Nephron progenitor cell (in vitro differentiated cells): Measurements from ENCODE around the gene NRIP2.

Source experiments
- DNase-seq: peaks from one replicate; pipeline ENCODE4 v3.0.0; 2021
- H3K27ac Mint-ChIP-seq: 2 replicates; pipeline ENCODE4 v1.8.0; 2021; ENCODE audit warnings: mild to moderate bottlenecking, moderate library complexity, mixed read lengths
- H3K27me3 Mint-ChIP-seq: 2 replicates; pipeline ENCODE4 v1.8.0; 2021; ENCODE audit warnings: mild to moderate bottlenecking, low read depth, mixed read lengths; ENCODE audit not compliant: poor library complexity
- H3K36me3 Mint-ChIP-seq: 2 replicates; pipeline ENCODE4 v1.8.0; 2021; ENCODE audit warnings: low read depth, mixed read lengths
- H3K4me1 Mint-ChIP-seq: 2 replicates; pipeline ENCODE4 v1.8.0; 2021; ENCODE audit warnings: mixed read lengths
- H3K4me3 Mint-ChIP-seq: 2 replicates; pipeline ENCODE4 v1.8.0; 2021; ENCODE audit warnings: mild to moderate bottlenecking, moderate library complexity, mixed read lengths
- H3K9me3 Mint-ChIP-seq: 2 replicates; pipeline ENCODE4 v1.8.0; 2021; ENCODE audit warnings: mild to moderate bottlenecking, moderate library complexity, mixed read lengths
- TF ChIP-seq, protein P1 (sequence below): fragments of 200-600 bp; sonication (generic); IDR thresholded peaks from 2 replicates; pipeline ENCODE4 v1.5.0; 2021; ENCODE audit warnings: antibody characterized with exemption

Gene NRIP2

DNA sequence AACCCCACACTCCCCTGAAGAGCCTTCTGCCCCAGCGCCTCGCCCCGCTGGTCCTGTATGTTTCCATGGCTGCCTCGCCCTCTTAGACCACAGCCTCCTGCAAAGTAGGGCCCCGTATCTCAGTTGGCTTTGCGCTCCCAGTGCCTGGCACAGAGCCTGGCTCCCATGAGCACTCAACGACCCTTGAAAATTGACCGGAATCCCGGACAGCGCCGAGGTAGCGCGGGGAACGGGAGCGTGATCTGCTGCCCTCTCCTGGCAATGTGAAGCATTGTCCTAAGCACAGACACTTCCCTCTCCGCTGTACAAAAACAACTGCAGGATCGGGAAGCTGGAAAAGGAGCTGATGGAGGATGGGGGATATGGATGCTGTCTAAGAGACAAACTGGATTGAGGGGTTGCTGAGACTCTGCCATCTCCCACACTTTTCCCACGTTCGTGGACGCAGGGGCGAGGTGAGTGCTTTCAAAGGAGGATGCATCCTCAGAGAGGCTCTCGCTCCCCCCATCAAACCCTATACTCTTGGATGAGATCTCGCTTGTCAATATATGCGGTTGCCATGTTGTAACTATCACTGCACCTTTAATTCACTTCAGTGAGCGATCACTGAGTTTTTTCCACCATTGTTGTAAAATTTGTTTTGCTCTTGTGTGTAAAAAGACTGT lies 50.8 kb downstream of the NRIP2 start:
- TF ChIP-seq, protein P1, sequence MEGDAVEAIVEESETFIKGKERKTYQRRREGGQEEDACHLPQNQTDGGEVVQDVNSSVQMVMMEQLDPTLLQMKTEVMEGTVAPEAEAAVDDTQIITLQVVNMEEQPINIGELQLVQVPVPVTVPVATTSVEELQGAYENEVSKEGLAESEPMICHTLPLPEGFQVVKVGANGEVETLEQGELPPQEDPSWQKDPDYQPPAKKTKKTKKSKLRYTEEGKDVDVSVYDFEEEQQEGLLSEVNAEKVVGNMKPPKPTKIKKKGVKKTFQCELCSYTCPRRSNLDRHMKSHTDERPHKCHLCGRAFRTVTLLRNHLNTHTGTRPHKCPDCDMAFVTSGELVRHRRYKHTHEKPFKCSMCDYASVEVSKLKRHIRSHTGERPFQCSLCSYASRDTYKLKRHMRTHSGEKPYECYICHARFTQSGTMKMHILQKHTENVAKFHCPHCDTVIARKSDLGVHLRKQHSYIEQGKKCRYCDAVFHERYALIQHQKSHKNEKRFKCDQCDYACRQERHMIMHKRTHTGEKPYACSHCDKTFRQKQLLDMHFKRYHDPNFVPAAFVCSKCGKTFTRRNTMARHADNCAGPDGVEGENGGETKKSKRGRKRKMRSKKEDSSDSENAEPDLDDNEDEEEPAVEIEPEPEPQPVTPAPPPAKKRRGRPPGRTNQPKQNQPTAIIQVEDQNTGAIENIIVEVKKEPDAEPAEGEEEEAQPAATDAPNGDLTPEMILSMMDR, result peak; percentile 88
- Mint-ChIP-seq H3K27ac (no peak overlapping the region), H3K4me1 (peaks cover 18% of the 10 kb centered on the region), H3K36me3 (no peaks in the 10 kb centered on the region), H3K4me3 (no peak overlapping the region), H3K27me3 (peaks cover 36% of the 10 kb centered on the region), H3K9me3 (no peaks in the 10 kb centered on the region)
- DNase-seq, result peak; percentile 73

DNA sequence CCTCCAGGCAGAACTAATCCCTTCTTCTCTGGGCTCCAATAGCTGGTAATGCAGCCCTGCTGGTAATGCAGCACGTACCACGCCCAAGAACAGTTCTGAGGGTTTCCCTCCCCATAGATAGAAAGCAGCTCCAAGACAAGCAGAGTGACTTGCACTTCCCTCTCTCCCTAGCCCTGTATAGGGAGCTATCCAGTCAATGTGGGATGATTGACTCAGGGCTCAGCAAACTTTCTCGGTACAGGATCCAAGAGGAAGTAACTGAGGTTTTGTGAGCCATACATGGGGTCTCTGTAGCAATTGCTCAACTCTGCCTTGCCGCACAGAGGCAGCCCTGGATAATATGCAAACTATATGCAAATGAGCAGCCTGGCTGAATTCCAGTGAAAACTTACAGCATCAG lies 55.6 kb downstream of the NRIP2 start:
- TF ChIP-seq, protein P1, result no peak
- Mint-ChIP-seq H3K27me3 (peaks cover 28% of the 10 kb centered on the region), H3K36me3 (no peaks in the 10 kb centered on the region), H3K9me3 (no peaks in the 10 kb centered on the region), H3K27ac (no peak overlapping the region), H3K4me3 (no peak overlapping the region), H3K4me1 (peaks cover 16% of the 10 kb centered on the region)
- DNase-seq, result no peak

DNA sequence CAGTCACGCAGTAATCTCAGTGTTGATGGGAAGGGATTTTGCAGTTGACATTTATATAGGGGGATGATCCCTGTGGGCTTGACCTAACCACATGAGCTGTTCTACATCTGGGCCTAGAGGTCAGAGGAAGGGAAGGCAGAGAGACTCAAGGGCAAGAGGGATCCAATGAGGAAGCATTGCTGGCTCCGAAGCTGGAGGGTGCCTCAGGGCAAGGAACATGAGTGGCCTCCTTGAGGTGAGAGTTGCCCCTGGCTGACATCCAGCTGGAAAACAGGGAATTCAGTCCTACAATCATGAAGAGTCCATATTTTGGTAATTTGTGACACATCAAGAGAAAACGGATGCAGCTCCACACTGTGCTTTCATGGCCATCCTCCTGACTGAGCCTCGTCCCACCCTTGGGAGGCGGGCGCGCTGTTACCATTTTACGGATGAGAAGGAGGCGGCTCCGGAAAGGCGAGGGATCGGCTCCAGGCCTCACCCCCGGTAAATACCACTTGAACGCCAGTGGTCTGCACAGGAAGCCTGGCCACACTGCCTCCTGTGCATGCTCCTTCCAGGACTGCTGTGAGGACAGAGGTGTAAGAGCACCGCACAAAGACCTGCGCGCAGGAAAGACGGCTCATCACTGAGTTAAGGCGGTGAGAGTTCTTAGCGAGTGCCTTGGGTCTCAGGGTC lies 58.6 kb downstream of the NRIP2 start:
- peaks cover 18% of the 10 kb centered on the region for H3K27me3 Mint-ChIP-seq
- no peaks in the 10 kb centered on the region for H3K36me3 Mint-ChIP-seq
- no peaks in the 10 kb centered on the region for H3K9me3 Mint-ChIP-seq
- TF ChIP-seq, protein P1, result no peak
- H3K4me3 Mint-ChIP-seq, result no peak overlapping the region
- peaks cover 11% of the 10 kb centered on the region for H3K4me1 Mint-ChIP-seq
- DNase-seq, result no peak
- H3K27ac Mint-ChIP-seq, result no peak overlapping the region

DNA sequence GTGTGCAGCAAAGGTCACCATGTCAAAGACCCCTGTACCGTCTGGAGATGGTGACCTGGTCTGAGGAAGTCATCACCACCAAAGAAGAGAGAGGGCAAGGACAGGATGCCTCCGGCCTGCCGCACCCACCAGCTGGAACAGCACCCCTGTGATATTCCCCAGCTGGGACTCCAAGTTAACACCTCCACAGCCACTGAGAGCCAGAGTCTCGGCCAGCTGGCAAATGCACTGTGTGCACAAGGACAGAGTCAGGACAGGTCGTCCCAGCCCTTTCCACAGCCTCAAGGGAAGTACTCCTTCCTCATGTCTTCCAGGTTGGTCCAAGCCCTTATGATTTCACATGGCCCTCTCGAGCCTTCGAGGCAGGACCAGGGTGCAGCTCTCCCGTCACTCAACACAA lies 59.4 kb downstream of the NRIP2 start:
- no peaks in the 10 kb centered on the region for H3K36me3 Mint-ChIP-seq
- no peak overlapping the region for H3K27ac Mint-ChIP-seq
- peaks cover 18% of the 10 kb centered on the region for H3K27me3 Mint-ChIP-seq
- DNase-seq, result no peak
- no peak overlapping the region for H3K4me3 Mint-ChIP-seq
- H3K4me1 Mint-ChIP-seq, result peaks cover 13% of the 10 kb centered on the region
- H3K9me3 Mint-ChIP-seq, result no peaks in the 10 kb centered on the region
- TF ChIP-seq, protein P1, result no peak
